Measurements from ENCODE around the gene GSTK1.
"Not testable (repeated sequence)": the region's sequence is repeated elsewhere in the genome, so short reads cannot be mapped to it uniquely, and the experiment has no call there.

The GSTK1 gene

GRCh38 chr7:143271240-143271639 is 8.0 kb downstream of the GSTK1 start:
- DNase-seq (ENCODE audit: low read depth) = no peak

- DNase-seq (ENCODE audit: low read depth) = no peak
Measured at GRCh38 chr7:143272871-143273270, 9.6 kb downstream of the GSTK1 start.

- peak; percentile 67 for DNase-seq (ENCODE audit: low read depth)
Measured at GRCh38 chr7:143279186-143280098, 16.2 kb downstream of the GSTK1 start.

- no peak for DNase-seq (ENCODE audit: low read depth)
Measured at GRCh38 chr7:143280160-143280559, 16.9 kb downstream of the GSTK1 start.

- no peak for DNase-seq (ENCODE audit: low read depth)
Measured at GRCh38 chr7:143280566-143280965, 17.3 kb downstream of the GSTK1 start.

- DNase-seq (ENCODE audit: low read depth) = no peak
Measured at GRCh38 chr7:143281529-143281928, 18.3 kb downstream of the GSTK1 start.

- no peak for DNase-seq (ENCODE audit: low read depth)
Measured at GRCh38 chr7:143282124-143282523, 18.9 kb downstream of the GSTK1 start.

GRCh38 chr7:143283381-143283780 is 20.1 kb downstream of the GSTK1 start:
- no peak for DNase-seq (ENCODE audit: low read depth)

- DNase-seq (ENCODE audit: low read depth) = no peak
Measured at GRCh38 chr7:143284591-143285469, 21.6 kb downstream of the GSTK1 start, which contains the start of gene TMEM139. TSS of gene TMEM139 (plus strand) at chr7:143284958. CDS start at chr7:143285958, 1,000 bp downstream.

GRCh38 chr7:143285470-143285778 is 22.2 kb downstream of the GSTK1 start:
- no peak for DNase-seq (ENCODE audit: low read depth)

GRCh38 chr7:143285806-143286521 is 22.7 kb downstream of the GSTK1 start:
- no peak for DNase-seq (ENCODE audit: low read depth)

GRCh38 chr7:143286522-143286890 is 23.3 kb downstream of the GSTK1 start:
- no peak for DNase-seq (ENCODE audit: low read depth)

- DNase-seq (ENCODE audit: low read depth) = no peak
Measured at GRCh38 chr7:143287339-143287934, 24.2 kb downstream of the GSTK1 start.

- DNase-seq (ENCODE audit: low read depth) = peak; percentile 93
Measured at GRCh38 chr7:143287935-143288826, 24.9 kb downstream of the GSTK1 start, which contains the start of gene CASP2. TSS of gene CASP2 (plus strand) at chr7:143288351. CDS start at chr7:143288456, 105 bp downstream.

- no peak for DNase-seq (ENCODE audit: low read depth)
Measured at GRCh38 chr7:143288836-143289235, 25.6 kb downstream of the GSTK1 start.

GRCh38 chr7:143289421-143289820 is 26.2 kb downstream of the GSTK1 start:
- DNase-seq (ENCODE audit: low read depth) = no peak

GRCh38 chr7:143289888-143290287 is 26.6 kb downstream of the GSTK1 start:
- DNase-seq (ENCODE audit: low read depth) = not testable (repeated sequence)

GRCh38 chr7:143290293-143290692 is 27.1 kb downstream of the GSTK1 start:
- no peak for DNase-seq (ENCODE audit: low read depth)

- DNase-seq (ENCODE audit: low read depth) = no peak
Measured at GRCh38 chr7:143292876-143293275, 29.6 kb downstream of the GSTK1 start.

- DNase-seq (ENCODE audit: low read depth) = peak; percentile 78
Measured at GRCh38 chr7:143295870-143296269, 32.6 kb downstream of the GSTK1 start.

GRCh38 chr7:143296686-143297085 is 33.4 kb downstream of the GSTK1 start:
- DNase-seq (ENCODE audit: low read depth) = no peak
